Neuronal stem cell (in vitro differentiated cells): ENCODE data around the gene TREH.
"Not testable (repeated sequence)": the region's sequence is repeated elsewhere in the genome, so short reads cannot be mapped to it uniquely, and the experiment has no call there.

ENCODE experiments used
- DNase-seq: peaks from one replicate; pipeline ENCODE4 v3.0.0-alpha.2; 2013; ENCODE audit warnings: low spot score
- H2AFZ ChIP-seq: one replicate; pipeline ENCODE4 v1.6.1; 2013; ENCODE audit warnings: mild to moderate bottlenecking, low read length, inconsistent platforms
- H2AK5ac ChIP-seq: 2 replicates; pipeline ENCODE4 v1.6.1; 2013; ENCODE audit warnings: low read depth, mild to moderate bottlenecking, inconsistent platforms, low read length, moderate library complexity, mixed read lengths
- H2BK120ac ChIP-seq: 2 replicates; pipeline ENCODE4 v1.6.1; 2013; ENCODE audit warnings: low read depth, mild to moderate bottlenecking, inconsistent platforms, low read length, moderate library complexity, mixed read lengths
- H2BK12ac ChIP-seq: one replicate; pipeline ENCODE4 v1.6.1; 2013; ENCODE audit warnings: low read length, inconsistent platforms
- H2BK15ac ChIP-seq: 2 replicates; pipeline ENCODE4 v1.6.1; 2013; ENCODE audit warnings: mild to moderate bottlenecking, low read length, inconsistent platforms, mixed read lengths
- H2BK5ac ChIP-seq: one replicate; pipeline ENCODE4 v1.6.1; 2013; ENCODE audit warnings: inconsistent platforms, mild to moderate bottlenecking, low read length, moderate library complexity
- H3K14ac ChIP-seq: one replicate; pipeline ENCODE4 v1.6.1; 2013; ENCODE audit warnings: low read length, inconsistent platforms
- H3K18ac ChIP-seq: 2 replicates; pipeline ENCODE4 v1.6.1; 2013; ENCODE audit warnings: low read length, inconsistent platforms
- H3K23ac ChIP-seq: 2 replicates; pipeline ENCODE4 v1.6.1; 2013; ENCODE audit warnings: low read depth, mild to moderate bottlenecking, mixed read lengths, low read length, inconsistent platforms; ENCODE audit not compliant: poor library complexity
- H3K27ac ChIP-seq: replicated peaks from 3 replicates; pipeline ENCODE4 v1.5.1; 2013; ENCODE audit warnings: low read length, inconsistent platforms
- H3K27me3 ChIP-seq, 3 experiments: 2 replicates each; pipeline ENCODE4 v1.6.1; 2013; ENCODE audit warnings: low read length in 3 of 3, mild to moderate bottlenecking in 2 of 3, inconsistent platforms in 1 of 3, low read depth in 1 of 3, mixed read lengths in 1 of 3, moderate library complexity in 1 of 3; ENCODE audit not compliant: control insufficient read depth in 3 of 3, insufficient read depth in 3 of 3
- H3K36me3 ChIP-seq, 2 donors: replicated peaks in 1 of 2; 2 replicates each; pipeline ENCODE4 v1.6.1; 2013; ENCODE audit warnings: low read length in 2 of 2; ENCODE audit not compliant: control insufficient read depth in 2 of 2, insufficient read depth in 2 of 2
- H3K4ac ChIP-seq: 2 replicates; pipeline ENCODE4 v1.6.1; 2013; ENCODE audit warnings: inconsistent platforms, mild to moderate bottlenecking, low read length, moderate library complexity
- H3K4me1 ChIP-seq, 2 donors: 1 replicate in 1 of 2; 2 replicates in 1 of 2; pipeline ENCODE4 v1.6.1; 2013; ENCODE audit warnings: low read length in 2 of 2, low read depth in 1 of 2; ENCODE audit not compliant: control insufficient read depth in 2 of 2, insufficient read depth in 1 of 2
- H3K4me2 ChIP-seq: one replicate; pipeline ENCODE4 v1.6.1; 2013; ENCODE audit warnings: mild to moderate bottlenecking, low read length, inconsistent platforms; ENCODE audit not compliant: insufficient read depth, poor library complexity, severe bottlenecking
- H3K4me3 ChIP-seq, 2 donors: 2 replicates each; pipeline ENCODE4 v1.5.1; 2013; ENCODE audit warnings: low read length in 2 of 2, mild to moderate bottlenecking in 2 of 2, inconsistent platforms in 1 of 2, moderate library complexity in 1 of 2
- H3K79me1 ChIP-seq: one replicate; pipeline ENCODE4 v1.6.1; 2013; ENCODE audit warnings: low read depth, mild to moderate bottlenecking, inconsistent platforms, low read length, moderate library complexity
- H3K9ac ChIP-seq: one replicate; pipeline ENCODE4 v1.6.1; 2013; ENCODE audit warnings: mild to moderate bottlenecking, low read depth, low read length, inconsistent platforms; ENCODE audit not compliant: poor library complexity
- H3K9me3 ChIP-seq, 2 donors: replicated peaks in 1 of 2; 2 replicates each; pipeline versions ENCODE3 to v1.6.1; 2013; ENCODE audit warnings: low read length in 2 of 2, mild to moderate bottlenecking in 2 of 2, inconsistent platforms in 1 of 2, low read depth in 1 of 2, mixed read lengths in 1 of 2, moderate library complexity in 1 of 2; ENCODE audit not compliant: control insufficient read depth in 2 of 2, insufficient read depth in 1 of 2
- H4K8ac ChIP-seq: one replicate; pipeline ENCODE4 v1.6.1; 2013; ENCODE audit warnings: low read depth, mild to moderate bottlenecking, inconsistent platforms, low read length, moderate library complexity
- H4K91ac ChIP-seq: one replicate; pipeline ENCODE4 v1.6.1; 2013; ENCODE audit warnings: low read length, low read depth, mild to moderate bottlenecking, inconsistent platforms; ENCODE audit not compliant: poor library complexity
- WGBS, 2 donors: extraction: QIAGEN DNeasy Blood & Tissue Kit; methylation state at CpG; one replicate each; pipeline ENCODE4 v1.1.7; 2013; ENCODE audit warnings: missing lambda C conversion rate in 2 of 2, mixed read lengths in 1 of 2; ENCODE audit not compliant: insufficient read length in 2 of 2, insufficient replicate concordance in 1 of 2; ENCODE audit errors: extremely low coverage in 2 of 2; 5-methylcytosine and 5-hydroxymethylcytosine counted together

The TREH gene

GRCh38 chr11:118717733-118718132, 38.3 kb upstream of the TREH start:
- H3K4me3 ChIP-seq, H2BK120ac ChIP-seq, H3K79me1 ChIP-seq, H3K27ac ChIP-seq, H3K14ac ChIP-seq, H2AK5ac ChIP-seq, H3K4me2 ChIP-seq, DNase-seq, H3K18ac ChIP-seq, H3K9me3 ChIP-seq, H2BK5ac ChIP-seq, H3K23ac ChIP-seq, H3K27me3 ChIP-seq, H2AFZ ChIP-seq, H3K36me3 ChIP-seq, H2BK12ac ChIP-seq, H4K91ac ChIP-seq, H4K8ac ChIP-seq, H3K9ac ChIP-seq, H3K4ac ChIP-seq, H2BK15ac ChIP-seq: not testable (repeated sequence)
- peaks cover 10 to 12% of the 10 kb centered on the region in 2 donors for H3K4me1 ChIP-seq
- WGBS, 2 donors: no CpG with 5 or more reads among the region's 4 CpGs

- H3K9ac ChIP-seq, H2BK120ac ChIP-seq, H4K8ac ChIP-seq, H2BK15ac ChIP-seq, H3K27me3 ChIP-seq, H2BK12ac ChIP-seq, H3K79me1 ChIP-seq, H3K36me3 ChIP-seq, H3K4me2 ChIP-seq, H3K4me3 ChIP-seq, H3K27ac ChIP-seq, H3K23ac ChIP-seq, H2AFZ ChIP-seq, H4K91ac ChIP-seq, H3K18ac ChIP-seq, H2AK5ac ChIP-seq, H3K9me3 ChIP-seq, H3K4ac ChIP-seq, DNase-seq, H3K14ac ChIP-seq, H2BK5ac ChIP-seq: not testable (repeated sequence)
- H3K4me1 ChIP-seq: peaks cover 10 to 12% of the 10 kb centered on the region in 2 donors
- 100% methylated on average over 1 of the region's 6 CpGs; no CpG with 5 or more reads in 1 of the 2 donors for WGBS, 2 donors
Observed at GRCh38 chr11:118717221-118717620, 37.8 kb upstream of the TREH start.

GRCh38 chr11:118715837-118716260, 36.4 kb upstream of the TREH start:
- Histone ChIP-seq H4K8ac (no peak overlapping the region), H3K79me1 (no peaks in the 10 kb centered on the region), H3K4me1 (peaks cover 10 to 12% of the 10 kb centered on the region in 2 donors), H2AK5ac (no peak overlapping the region), H2AFZ (peak overlapping the region; percentile 83), H3K4ac (no peak overlapping the region), H3K27me3 (no peaks in the 10 kb centered on the region), H2BK12ac (no peak overlapping the region), H2BK15ac (no peak overlapping the region), H4K91ac (no peak overlapping the region), H3K9ac (no peak overlapping the region), H2BK5ac (no peak overlapping the region), H3K23ac (no peak overlapping the region), H3K4me2 (no peak overlapping the region), H3K4me3 (no peak overlapping the region), H2BK120ac (no peak overlapping the region), H3K27ac (peak overlapping the region; percentile 18), H3K18ac (no peak overlapping the region), H3K9me3 (no peaks in the 10 kb centered on the region), H3K36me3 (no peaks in the 10 kb centered on the region), H3K14ac (no peak overlapping the region)
- DNase-seq: no peak
- no CpG with 5 or more reads among the region's 4 CpGs for WGBS, 2 donors

GRCh38 chr11:118715245-118715831, 35.9 kb upstream of the TREH start:
- H3K36me3 ChIP-seq: no peaks in the 10 kb centered on the region
- H3K27ac ChIP-seq: peak overlapping the region; percentile 18
- no peak overlapping the region for H3K23ac ChIP-seq
- H3K4me2 ChIP-seq: no peak overlapping the region
- no peaks in the 10 kb centered on the region for H3K27me3 ChIP-seq
- no peak overlapping the region for H2AK5ac ChIP-seq
- H2BK5ac ChIP-seq: no peak overlapping the region
- H3K4me3 ChIP-seq: no peak overlapping the region
- H2BK15ac ChIP-seq: no peak overlapping the region
- no peak overlapping the region for H3K9ac ChIP-seq
- WGBS, 2 donors: no CpG with 5 or more reads among the region's 5 CpGs
- no peak for DNase-seq
- H3K79me1 ChIP-seq: no peaks in the 10 kb centered on the region
- peak overlapping the region; percentile 83 for H2AFZ ChIP-seq
- no peak overlapping the region for H3K14ac ChIP-seq
- H4K8ac ChIP-seq: no peak overlapping the region
- H3K18ac ChIP-seq: peak overlapping the region; percentile 76
- peaks cover 10 to 12% of the 10 kb centered on the region in 2 donors for H3K4me1 ChIP-seq
- no peaks in the 10 kb centered on the region for H3K9me3 ChIP-seq
- no peak overlapping the region for H4K91ac ChIP-seq
- H3K4ac ChIP-seq: no peak overlapping the region
- H2BK12ac ChIP-seq: no peak overlapping the region
- no peak overlapping the region for H2BK120ac ChIP-seq
